GM11168 (cell line): ENCODE results near the gene DDR2.

Source experiments
- in situ Hi-C: fragments of 300-500 bp; cut with MboI; formaldehyde crosslinking; loops from one replicate; pipeline ENCODE4 v1.12.0; 2022; ENCODE audit warnings: low sequenced_read_pairs; ENCODE audit not compliant: unreplicated experiment

Gene DDR2

DNA sequence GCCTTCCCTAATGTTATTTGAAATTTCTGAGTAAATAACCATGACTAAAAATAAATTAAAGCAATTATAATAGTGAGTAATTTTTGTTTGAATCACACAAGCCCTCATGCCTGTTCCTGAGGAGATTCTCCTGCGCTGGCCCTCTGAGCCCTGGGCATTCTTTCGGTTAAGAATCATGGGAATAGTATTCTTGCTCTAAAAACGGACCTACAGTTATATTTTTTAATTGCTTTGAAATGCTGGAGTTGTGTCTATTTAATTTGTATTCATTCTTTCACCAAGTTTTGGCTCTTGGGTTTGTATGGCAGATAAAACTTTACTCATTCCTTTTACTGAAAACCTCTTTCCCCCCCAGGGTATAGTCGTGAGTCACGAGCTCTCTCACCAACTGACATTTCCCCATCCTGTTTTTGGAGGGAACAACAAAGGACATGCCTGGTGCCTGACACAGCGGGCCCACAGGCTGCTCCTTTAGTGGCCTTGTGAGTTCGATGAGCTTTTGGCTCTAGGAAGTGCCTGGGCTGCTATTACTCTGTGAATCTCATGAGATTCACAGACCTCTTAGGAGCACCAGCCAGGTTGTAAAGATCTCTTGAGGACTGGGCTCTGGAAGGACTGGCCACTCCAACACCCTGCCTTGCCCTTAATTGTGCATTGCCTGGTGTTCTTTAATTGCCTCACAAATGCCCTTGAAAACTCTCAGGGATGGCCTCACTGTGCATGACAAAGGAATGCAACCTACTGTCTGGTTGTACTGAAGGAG lies 58.6 kb downstream of the DDR2 start:
- in situ Hi-C loops, result no loop called here

DNA sequence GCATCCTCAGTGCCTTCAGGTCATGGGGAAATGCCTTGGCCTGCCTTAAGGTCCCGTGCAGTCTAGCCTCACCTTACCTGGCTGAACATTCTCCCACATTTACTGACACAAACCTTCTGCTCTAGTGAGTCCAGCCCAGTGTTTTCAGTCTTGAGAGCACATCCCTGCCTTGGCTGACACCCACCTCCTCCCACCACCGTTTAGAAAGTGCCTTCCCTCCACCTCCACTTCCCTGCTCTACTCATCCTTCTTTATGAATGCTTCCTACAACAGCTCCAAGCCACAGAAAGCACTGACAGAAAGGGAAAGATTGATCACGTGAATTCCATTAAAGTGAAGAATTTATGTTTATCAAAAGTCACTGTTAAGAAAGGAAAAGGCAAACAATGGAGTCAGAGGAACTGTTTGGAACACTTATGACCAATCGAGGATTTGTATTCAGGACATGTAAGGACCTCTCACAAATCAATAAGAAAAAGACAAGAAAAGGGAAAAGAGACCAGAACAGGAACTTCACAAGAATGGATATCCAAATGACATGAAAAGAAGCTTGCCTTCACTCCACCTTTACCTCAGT lies 59.8 kb downstream of the DDR2 start:
- in situ Hi-C loops, result no loop called here

DNA sequence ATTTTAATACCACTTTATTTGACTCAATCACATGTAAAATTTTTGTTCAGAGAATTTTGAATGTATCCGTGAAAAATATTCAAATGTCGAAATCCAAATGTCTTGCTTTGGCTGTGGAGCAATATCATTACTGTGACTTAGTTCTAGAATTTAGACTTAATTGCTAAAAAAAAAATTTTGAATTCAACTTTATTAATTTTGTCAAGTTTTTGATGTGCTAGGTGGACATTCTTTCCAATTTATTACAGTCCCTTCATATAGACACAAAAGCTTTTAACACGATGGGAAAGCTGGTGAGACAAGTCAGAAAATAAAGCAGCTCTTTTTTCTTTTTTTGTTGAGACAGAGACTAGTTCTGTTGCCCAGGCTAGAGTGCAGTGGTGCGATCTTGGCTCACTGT lies 62.6 kb downstream of the DDR2 start:
- in situ Hi-C loops, result no loop called here

DNA sequence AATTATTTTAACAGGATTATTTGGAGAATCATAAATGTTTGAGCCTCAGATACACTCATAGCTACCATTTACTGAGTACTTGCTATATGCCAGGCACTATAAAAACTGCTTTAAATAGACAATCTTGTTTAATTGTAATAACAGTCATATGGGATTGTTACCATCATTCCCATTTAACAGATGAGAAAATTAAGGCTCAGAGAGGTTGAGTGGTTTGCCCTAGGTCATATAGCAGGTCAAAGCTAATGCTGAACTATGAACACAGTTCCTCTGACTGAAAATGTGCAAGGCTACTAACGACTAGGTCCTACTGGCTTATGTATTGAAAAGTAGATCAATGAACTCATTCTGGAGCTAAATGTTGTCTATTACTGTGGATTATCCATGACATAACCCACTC lies 63.4 kb downstream of the DDR2 start:
- in situ Hi-C loops, result no loop called here

DNA sequence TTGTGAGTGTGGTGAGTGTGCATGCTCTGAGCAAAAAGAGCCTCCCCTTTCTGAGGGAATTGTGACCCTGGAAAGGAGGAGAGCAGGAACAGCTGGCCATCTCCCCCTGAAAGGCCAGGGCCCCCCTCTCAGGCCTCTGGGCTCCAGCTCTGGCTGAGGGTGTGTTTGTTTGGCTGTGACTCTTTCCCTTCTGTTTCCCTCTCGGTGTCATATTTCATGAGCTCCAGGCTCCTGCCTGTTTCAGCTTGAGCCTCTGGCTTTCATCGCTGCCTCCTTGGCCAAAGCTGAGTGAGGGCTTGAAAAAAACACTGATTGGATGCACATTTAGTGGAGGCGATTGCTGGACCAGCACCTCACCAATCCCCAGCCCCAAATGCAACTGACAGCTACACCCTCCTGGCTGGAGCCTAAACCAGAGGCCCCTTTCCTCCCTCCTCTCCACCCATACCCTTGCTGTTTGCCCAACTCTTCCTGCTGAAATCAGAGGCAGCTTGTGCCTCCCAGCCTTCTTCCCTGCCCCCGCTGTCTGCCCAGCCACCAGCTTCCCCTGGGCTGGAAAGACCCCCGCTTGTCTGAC lies 64.1 kb downstream of the DDR2 start:
- in situ Hi-C loops, result no loop called here

DNA sequence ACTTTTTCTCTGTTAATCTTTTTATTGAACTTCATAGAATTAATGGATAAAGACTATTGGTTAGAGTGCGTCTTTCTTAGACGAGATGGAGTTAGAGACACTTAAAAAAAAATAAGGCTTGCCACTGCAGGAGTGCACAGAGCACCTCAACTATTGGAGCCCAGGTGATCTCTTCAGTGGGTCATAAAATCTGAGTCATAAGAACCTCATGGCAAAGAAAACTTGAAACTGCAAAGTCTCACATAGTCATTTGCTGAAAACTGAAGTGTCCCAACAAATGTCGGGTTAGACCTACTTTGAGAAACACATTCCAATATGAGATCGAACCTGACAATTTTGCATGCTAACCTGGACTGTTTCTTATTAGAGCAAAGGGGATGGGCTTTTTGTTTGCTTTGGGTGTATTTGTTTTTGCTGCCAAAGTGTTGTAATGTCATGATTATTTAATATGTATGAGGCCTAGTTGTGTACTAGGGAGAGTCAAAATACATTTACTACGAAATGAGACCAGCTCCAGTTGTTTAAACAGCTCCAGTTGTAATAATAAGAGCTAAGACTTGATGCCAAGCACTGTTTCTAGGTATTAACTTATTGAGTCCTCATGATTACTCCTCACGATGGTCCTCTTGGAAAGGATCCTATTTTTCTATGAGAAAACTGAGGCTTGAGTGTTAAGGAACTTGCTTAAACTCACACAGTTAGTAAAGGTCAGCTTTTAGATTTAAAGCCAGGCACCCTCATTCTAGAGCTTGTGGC lies 65.1 kb downstream of the DDR2 start:
- in situ Hi-C loops, result no loop called here

DNA sequence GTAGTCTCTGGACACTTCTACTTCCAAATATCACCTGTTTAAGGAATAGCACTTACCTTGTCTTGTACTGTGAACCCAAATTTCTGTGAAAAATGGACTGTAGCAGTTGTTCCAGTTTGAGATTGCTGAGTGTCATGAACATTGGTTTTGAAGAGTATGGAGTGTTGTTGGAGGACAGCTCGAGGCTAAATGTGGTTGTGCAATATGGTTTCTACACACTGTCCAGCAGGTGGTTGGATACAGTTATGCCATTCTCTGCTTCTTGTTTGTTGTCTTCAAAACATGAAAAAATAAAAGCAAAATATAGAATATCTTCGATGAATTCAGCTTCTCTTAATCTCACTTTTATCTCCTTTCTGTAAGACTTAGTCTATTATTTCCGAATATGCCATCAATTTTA lies 67.1 kb downstream of the DDR2 start:
- in situ Hi-C loops, result no loop called here

DNA sequence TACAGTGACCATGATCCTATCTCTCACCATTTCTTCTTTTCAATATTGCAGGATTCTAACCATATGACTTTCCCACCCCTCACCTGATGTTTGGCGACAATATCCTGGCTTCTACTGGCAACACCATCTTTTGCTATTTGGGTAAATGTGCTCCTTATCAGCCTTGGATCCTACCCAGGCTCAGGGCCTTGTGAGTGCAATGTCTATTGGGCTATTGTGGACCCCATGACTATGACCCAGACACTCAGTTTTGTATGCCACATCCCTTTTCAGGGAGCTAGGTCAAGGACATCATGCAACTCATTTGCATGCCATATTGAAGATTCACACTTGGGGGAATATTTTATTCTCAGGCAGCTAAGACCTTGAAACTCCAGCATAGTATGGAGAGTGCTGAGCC lies 67.9 kb downstream of the DDR2 start:
- in situ Hi-C loops, result no loop called here

DNA sequence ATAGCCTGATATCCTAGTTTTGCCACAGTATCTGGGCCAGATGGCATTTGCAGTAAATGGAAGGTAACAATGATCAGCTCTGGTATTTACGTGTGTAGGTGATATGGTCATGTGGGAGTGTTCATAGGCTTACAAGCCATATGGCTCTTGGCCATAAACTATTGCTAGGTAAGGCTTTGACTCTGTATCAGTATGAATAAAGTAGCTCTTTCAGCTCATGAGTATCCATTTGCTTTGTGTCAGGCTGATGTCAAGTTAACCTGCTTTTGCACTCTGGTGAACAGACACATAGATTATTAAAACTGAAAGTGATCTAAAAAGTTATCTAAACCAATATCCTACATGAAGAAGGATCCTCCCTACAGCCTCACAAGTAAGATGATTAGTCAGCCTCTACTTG lies 69.0 kb downstream of the DDR2 start:
- in situ Hi-C loops, result no loop called here

DNA sequence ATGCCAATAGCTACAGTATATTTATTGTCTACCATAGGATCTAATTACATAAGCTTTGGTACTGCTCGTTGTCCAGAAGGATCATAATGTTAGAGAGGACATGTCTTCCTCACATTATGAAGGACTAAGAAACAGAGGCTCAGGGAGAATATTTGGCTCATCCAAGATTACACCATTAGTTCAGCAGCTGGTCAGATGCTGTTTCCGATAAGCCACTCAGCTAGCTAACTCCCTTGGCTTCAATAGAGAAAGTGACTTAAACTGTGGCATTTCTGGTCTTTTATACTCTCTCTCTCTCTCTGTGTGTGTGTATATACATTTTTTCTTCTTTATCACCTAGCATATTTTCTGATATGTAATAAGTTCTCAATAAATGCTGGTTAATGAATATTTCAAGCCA lies 70.4 kb downstream of the DDR2 start:
- in situ Hi-C loops, result no loop called here

DNA sequence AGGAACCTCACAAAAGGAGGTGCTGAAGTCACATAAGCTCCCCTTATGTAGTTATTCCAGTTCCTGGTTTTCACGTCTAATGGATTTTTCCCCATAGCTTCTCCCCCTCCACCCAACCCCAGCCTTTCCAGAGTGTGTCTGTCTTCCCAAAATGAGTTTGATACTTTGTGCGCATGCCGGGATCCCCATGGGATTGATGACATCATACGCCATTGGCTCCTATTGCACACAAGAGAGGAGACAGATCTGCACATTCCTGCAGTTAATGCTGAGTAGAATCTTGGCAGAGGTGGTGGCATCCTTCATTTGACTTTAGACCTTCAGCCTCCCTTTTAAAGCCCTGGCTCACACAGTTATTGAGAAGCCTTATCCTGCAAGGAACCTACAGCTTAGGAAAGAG lies 71.4 kb downstream of the DDR2 start:
- in situ Hi-C loops, result no loop called here

DNA sequence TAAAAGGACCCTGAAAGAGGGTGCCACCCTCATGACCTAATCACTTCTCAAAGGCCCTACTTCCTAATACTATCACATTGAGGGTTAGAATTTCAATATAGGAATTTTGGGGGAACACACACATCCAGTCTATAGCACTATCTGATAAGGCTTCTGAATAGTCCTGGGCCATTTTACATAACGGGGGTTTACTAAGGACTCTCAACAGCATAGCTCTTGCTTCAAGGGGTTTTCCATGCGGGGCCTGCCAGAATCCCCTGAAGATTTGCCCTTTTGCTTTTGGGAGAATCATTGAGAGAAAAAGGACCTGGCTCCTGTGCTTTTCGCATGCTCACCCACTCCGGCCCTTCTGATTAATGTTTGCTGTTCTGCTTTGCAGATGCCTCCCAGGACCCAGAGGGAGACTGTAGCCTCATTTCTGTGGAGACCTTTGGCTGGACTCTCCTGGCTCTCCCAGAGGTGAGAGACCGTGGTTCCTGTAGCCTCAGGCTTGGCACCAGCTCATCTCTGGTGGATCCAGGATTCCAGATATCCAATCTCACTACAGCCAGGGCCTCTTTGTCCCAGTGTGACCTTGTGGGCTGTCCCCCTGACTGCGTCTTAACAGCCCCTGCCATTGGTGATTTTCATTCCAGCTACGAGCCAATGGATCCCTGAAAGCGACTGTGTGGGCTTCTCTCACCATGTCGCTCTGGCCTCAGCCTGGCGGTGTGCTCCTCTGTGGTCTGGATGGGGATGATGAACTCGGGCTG lies 72.6 kb downstream of the DDR2 start:
- in situ Hi-C loops, result no loop called here

DNA sequence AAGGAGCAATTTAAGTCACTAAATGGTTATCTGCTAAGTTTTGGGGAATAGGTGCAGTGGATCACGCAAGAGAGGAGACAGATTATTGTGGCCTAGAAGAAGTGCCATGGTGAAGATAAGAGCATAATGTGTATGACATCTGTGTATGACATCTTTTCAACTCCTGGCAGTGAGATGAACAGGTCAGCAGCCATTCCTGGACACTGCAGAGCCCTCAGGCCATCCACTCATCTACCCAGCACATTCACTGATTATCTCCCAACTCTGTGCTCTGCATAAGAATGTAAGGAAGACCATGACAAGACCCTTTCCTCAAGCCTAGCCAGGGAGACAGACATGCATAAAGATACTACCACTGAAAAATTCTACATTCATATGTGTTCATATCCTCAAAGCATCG lies 73.7 kb downstream of the DDR2 start:
- in situ Hi-C loops, result no loop called here

DNA sequence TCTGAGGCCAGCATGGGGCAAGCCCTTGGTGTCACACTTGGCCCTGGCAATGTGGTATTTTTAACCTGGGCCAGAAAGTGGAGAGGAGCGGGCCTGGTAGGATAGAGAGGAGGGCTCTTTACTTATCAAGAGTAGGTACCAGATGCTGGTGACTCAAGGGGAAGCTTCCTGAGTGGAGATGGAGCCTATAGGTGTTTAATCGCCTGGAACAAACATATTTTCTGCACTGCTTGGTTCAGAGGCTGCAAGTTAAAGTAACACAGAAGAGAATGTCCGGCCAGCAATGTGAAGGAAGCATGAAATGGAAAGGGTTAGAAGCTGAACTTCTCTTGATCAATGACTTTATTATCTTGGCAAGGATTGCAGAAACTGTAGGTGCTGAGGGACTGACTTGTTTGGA lies 74.3 kb downstream of the DDR2 start:
- in situ Hi-C loops, result no loop called here

DNA sequence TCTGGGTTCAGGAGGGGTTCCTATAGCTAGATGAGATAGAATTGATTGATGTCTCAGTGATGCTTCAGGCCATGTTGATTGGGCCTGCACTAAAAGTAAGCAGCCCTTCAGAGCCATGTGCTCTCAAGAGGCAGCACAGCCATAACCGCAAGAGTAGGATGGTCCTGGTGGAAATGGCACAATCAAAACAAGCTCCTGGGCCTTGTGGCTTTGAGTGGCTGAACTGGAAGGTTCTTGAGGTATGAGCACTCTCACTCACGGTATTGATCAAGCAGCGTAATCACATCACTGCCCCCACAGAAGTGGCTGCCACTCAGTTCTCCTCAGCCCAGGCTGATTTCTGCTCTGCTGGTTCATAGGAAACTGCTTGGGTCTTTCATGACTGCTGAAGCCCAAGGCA lies 76.0 kb downstream of the DDR2 start:
- in situ Hi-C loops, result no loop called here

DNA sequence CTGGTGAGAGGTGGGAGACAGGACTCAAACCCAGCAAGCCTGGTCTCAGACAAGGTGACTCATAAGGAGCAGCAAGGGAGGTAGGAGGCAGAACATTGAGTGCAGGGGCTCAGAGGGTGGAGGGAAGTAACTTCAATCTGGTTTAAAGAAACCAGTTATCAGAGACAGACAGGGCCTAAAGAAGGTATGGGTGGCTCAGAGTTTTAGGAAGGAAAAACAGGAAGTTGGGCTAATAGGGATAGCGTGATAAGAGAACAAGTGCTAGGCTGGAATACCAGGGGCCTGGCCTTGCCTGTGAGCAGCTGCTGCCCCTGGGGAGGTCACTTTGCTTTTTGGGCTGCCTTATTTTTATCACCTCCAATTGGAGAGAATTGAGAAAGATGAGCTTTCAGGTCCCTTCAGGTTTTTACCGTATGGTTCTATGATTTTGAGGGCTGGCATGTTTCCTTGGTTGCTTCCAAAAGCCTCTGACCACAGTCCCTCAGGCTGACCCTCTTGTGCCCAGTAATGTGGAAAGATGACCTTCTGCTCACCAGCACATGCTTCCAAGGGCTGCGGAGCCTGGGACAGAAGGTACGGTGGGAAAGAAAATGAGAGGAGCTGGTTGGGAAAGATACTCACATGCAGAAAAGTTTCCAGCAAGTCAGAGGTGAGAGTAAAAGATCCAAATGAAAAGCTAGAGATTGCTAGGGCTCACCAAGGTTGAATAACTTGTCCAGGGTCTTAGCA lies 77.0 kb downstream of the DDR2 start:
- in situ Hi-C loops, result no loop called here

DNA sequence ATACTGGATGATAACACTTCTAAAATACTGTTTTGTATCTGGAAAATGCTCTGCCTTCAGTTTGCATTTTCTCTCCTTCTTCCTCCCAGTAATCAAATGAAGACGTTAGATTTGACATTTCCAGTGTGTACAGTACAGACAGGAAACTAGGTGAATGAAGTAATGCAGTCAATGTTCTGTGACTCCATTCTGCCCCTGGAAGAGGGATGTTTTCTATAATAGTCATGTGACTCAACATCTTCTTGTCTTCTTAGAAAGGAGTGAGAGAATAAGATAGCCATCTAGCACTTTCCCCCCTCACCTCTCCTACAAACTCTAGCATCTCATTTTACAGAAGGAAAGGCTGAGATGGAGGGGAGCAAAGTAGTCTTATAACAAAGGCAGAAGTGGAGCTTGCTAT lies 77.6 kb downstream of the DDR2 start:
- in situ Hi-C loops, result no loop called here

DNA sequence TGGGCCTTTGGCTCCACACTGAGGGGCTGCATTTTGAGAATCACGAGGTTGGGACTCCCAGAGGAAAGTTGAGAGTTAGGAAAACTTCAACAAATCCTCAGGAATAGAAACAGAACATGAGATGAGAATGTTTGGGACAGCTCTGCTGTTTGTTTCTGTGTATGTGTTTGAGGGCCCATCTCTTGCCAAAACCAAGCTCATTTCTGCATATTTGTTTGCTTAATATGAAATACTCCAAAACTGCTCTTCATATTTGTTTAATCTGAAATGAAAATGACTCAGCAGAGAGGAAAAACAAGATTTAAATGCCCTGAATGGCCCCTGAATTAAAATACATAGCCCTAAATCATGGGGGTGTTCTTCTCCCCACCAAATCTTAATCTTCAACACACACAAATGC lies 78.1 kb downstream of the DDR2 start:
- in situ Hi-C loops, result no loop called here

DNA sequence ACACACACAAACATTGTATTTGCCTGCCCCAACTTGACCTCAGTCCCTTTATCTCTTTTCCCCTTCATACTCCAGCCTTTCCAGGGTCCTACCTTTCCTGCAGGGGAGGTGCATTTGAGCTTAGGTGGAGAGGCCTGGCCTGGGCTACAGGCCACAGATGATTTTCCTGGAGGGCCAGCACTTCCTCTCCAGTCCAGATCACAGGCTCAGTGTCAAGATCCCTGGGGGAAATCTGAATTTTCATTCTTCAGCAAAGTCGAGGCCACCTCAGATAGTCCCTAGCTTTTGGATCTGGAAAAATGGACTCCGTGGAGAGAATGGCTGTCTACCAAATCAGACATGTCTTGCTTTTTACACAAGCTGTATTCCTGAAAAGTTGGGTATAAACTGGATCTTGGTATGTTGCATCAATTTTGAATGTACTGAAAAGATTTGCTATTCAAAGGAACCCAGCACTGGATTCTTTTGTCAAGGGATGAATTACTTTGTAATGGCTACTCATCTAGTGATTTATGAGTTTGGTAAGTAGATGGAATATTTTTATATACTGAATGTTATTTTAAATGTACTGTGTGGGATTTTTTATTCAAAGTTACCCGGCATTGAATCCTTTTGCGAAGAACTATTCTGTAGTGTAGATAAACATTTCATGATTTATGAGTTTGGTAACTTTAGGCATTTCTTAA lies 78.7 kb downstream of the DDR2 start:
- in situ Hi-C loops, result no loop called here
